Parathyroid adenoma (tissue), 2 donors: ENCODE data around the gene PRKN.

Source experiments
- H2AFZ ChIP-seq: fragments of 300-600 bp; sonication (generic); one replicate; pipeline ENCODE4 v1.7.0; 2017; ENCODE audit warnings: antibody characterized with exemption, mild to moderate bottlenecking
- H3K27ac ChIP-seq: fragments of 300-600 bp; sonication (generic); one replicate; pipeline ENCODE4 v1.7.0; 2017
- H3K27me3 ChIP-seq: fragments of 300-600 bp; sonication (generic); one replicate; pipeline ENCODE4 v1.7.0; 2017; ENCODE audit warnings: low read length; ENCODE audit not compliant: control insufficient read depth, insufficient read depth
- H3K36me3 ChIP-seq: fragments of 300-600 bp; sonication (generic); one replicate; pipeline ENCODE4 v1.7.0; 2017; ENCODE audit warnings: low read length; ENCODE audit not compliant: control insufficient read depth, insufficient read depth
- H3K4me1 ChIP-seq: fragments of 300-600 bp; sonication (generic); one replicate; pipeline ENCODE4 v1.7.0; 2017; ENCODE audit warnings: control low read depth
- H3K4me2 ChIP-seq: fragments of 300-600 bp; sonication (generic); one replicate; pipeline ENCODE4 v1.7.0; 2017; ENCODE audit warnings: low read length
- H3K4me3 ChIP-seq: fragments of 300-600 bp; sonication (generic); one replicate; pipeline ENCODE4 v1.7.0; 2017; ENCODE audit warnings: low read depth, low read length
- H3K79me2 ChIP-seq: fragments of 300-600 bp; sonication (generic); one replicate; pipeline ENCODE4 v1.7.0; 2017; ENCODE audit warnings: control low read depth
- H3K9ac ChIP-seq: fragments of 300-600 bp; sonication (generic); one replicate; pipeline ENCODE4 v1.7.0; 2017; ENCODE audit warnings: mild to moderate bottlenecking
- H3K9me3 ChIP-seq: fragments of 300-600 bp; sonication (generic); one replicate; pipeline ENCODE4 v1.7.0; 2017; ENCODE audit warnings: low read length; ENCODE audit not compliant: control insufficient read depth
- CTCF ChIP-seq: fragments of 300-600 bp; sonication (generic); IDR thresholded peaks from one replicate; pipeline ENCODE4 v1.7.0; 2017; ENCODE audit warnings: antibody characterized with exemption, mild to moderate bottlenecking
- donor health status: primary hyperparathyroidism.

PRKN gene

GRCh38 chr6:161618831-161619454 is 1108.6 kb downstream of the PRKN start:
- Histone ChIP-seq H3K9ac (no peak overlapping the region), H3K4me3 (no peak overlapping the region)
- no peak for TF ChIP-seq CTCF

GRCh38 chr6:161613711-161614110 is 1113.9 kb downstream of the PRKN start:
- no peaks in the 10 kb centered on the region for H3K79me2 ChIP-seq
- H2AFZ ChIP-seq = no peak overlapping the region
- TF ChIP-seq CTCF = no peak
- H3K9me3 ChIP-seq = peaks cover 2% of the 10 kb centered on the region
- no peak overlapping the region for H3K4me3 ChIP-seq
- no peak overlapping the region for H3K27ac ChIP-seq
- H3K4me1 ChIP-seq = no peaks in the 10 kb centered on the region
- no peak overlapping the region for H3K9ac ChIP-seq
- H3K36me3 ChIP-seq = no peaks in the 10 kb centered on the region
- H3K27me3 ChIP-seq = no peaks in the 10 kb centered on the region
- H3K4me2 ChIP-seq = no peak overlapping the region

More at GRCh38 chr6:161618831-161619454, 1108.6 kb downstream of the PRKN start:
- Histone ChIP-seq H3K27ac (no peak overlapping the region), H3K9me3 (no peaks in the 10 kb centered on the region), H3K36me3 (no peaks in the 10 kb centered on the region), H3K79me2 (no peaks in the 10 kb centered on the region), H3K4me2 (no peak overlapping the region), H3K27me3 (no peaks in the 10 kb centered on the region), H2AFZ (no peak overlapping the region), H3K4me1 (no peaks in the 10 kb centered on the region)

DNA sequence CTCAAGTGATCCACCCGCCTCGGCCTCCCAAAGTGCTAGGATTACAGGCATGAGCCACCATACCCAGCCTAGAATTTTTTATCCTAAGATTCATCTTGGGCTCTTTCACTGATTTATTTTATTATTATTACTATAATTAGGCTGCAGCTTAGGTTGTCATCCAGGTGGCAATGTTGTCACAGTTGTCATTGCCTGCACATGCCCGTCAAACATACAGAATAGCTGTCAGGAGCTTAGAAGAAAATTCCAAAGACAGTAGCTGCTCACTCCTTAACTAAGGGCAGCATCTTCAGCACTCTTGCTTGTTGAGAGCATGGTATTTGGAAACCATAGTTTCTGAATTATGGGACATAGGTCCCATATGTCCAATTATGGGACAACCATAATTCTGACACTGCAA is 1118.8 kb downstream of the PRKN start:
- no peak for TF ChIP-seq CTCF

DNA sequence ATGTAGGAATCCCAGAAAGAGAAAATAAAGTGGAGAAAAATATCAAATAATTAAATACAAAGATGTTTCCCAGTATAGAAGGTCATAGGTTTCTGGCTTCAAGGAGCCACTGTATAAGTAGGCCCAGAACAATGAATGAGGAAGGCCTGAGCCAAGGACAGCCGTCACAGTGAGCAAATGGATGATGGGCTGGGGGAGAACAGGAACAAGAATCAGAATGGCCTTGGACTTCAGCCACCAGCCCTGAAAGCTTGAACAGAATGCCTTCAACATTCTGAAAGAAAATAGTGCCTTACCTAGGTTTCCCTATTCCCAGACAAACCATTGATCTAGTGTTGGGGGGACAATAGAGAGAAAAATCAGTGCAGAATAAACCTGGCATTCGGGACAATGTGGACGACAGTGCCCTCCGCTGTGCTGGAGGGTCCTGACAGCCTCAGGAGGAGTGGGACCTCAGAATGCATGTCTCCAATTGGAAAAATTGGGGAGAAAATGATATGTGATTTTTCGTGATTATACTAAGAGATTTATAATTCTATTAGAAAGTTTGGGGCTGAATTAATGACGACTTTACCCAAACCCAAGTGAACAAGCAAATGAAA is 1119.8 kb downstream of the PRKN start:
- no peaks in the 10 kb centered on the region for H3K27me3 ChIP-seq
- no peak for TF ChIP-seq CTCF
- no peak overlapping the region for H2AFZ ChIP-seq
- H3K27ac ChIP-seq = no peak overlapping the region
- peaks cover under 1% of the 10 kb centered on the region for H3K9me3 ChIP-seq
- H3K4me2 ChIP-seq = no peak overlapping the region
- no peaks in the 10 kb centered on the region for H3K79me2 ChIP-seq
- H3K4me1 ChIP-seq = no peaks in the 10 kb centered on the region
- H3K4me3 ChIP-seq = no peak overlapping the region
- H3K9ac ChIP-seq = no peak overlapping the region
- no peaks in the 10 kb centered on the region for H3K36me3 ChIP-seq

More for the DNA sequence above, 1118.8 kb downstream of the PRKN start:
- Histone ChIP-seq H2AFZ (no peak overlapping the region), H3K27ac (no peak overlapping the region), H3K9me3 (peaks cover 2% of the 10 kb centered on the region), H3K36me3 (no peaks in the 10 kb centered on the region), H3K4me3 (no peak overlapping the region), H3K4me2 (no peak overlapping the region), H3K27me3 (no peaks in the 10 kb centered on the region), H3K4me1 (no peaks in the 10 kb centered on the region), H3K79me2 (no peaks in the 10 kb centered on the region), H3K9ac (no peak overlapping the region)

- H3K27me3 ChIP-seq = no peaks in the 10 kb centered on the region
- no peaks in the 10 kb centered on the region for H3K79me2 ChIP-seq
- no peak overlapping the region for H3K4me3 ChIP-seq
- peaks cover 4% of the 10 kb centered on the region for H3K4me1 ChIP-seq
- H3K4me2 ChIP-seq = no peak overlapping the region
- no peaks in the 10 kb centered on the region for H3K36me3 ChIP-seq
- H3K9me3 ChIP-seq = no peaks in the 10 kb centered on the region
- no peak for TF ChIP-seq CTCF
- no peak overlapping the region for H2AFZ ChIP-seq
- no peak overlapping the region for H3K9ac ChIP-seq
- no peak overlapping the region for H3K27ac ChIP-seq
Measured at GRCh38 chr6:161602359-161602758, 1125.2 kb downstream of the PRKN start.
